ENCODE data around the gene KDM3A. TPM values are rescaled to one million over a fixed set of nuclear protein-coding genes. Genes with fewer than 3 reads are reported as not detected.
A peak's percentile ranks its signal among the peaks of the same experiment; 100 is the strongest.

The KDM3A gene
- total and polyA plus RNA-seq, 2 of the 8 experiments (the other 6 are each of a cell fraction or from before 2014, with no cell fraction given) = 15.8 to 29.2 TPM

GRCh38 chr2:86396291-86396785, 44.8 kb upstream of the KDM3A start (continued):
- TF ChIP-seq CHD7 (IDR thresholded peaks at IDR 0.05; ENCODE audit: insufficient replicate concordance, low read length) = no peak
- no peak for TF ChIP-seq TAF1 (IDR thresholded peaks at IDR 0.05; ENCODE audit: low read depth, low read length)
- no peak for TF ChIP-seq JUND (IDR thresholded peaks at IDR 0.05; ENCODE audit: low read length)
- no peak for TF ChIP-seq USF2 (IDR thresholded peaks at IDR 0.05; ENCODE audit: low read length)
- no peak for TF ChIP-seq TAF7 (optimal IDR thresholded peaks at IDR 0.05; ENCODE audit: borderline replicate concordance, low read depth, low read length)
- no peak for TF ChIP-seq SP4 (IDR thresholded peaks at IDR 0.05; ENCODE audit: low read length)
- TF ChIP-seq CTCF (IDR thresholded peaks at IDR 0.05; ENCODE audit: control extremely low read depth in 1 of 3, insufficient read depth in 1 of 3, low read depth in 1 of 3, low read length in 3 of 3) = peak; percentile 21 to 57 (median 50)
- TF ChIP-seq NRF1 (IDR thresholded peaks at IDR 0.05; ENCODE audit: low read depth, low read length) = no peak
